ENCODE results near the gene MAP3K10. TPM values are rescaled to one million over a fixed set of nuclear protein-coding genes. Genes with fewer than 3 reads are reported as not detected.
A peak's percentile ranks its signal among the peaks of the same experiment; 100 is the strongest.

MAP3K10 gene
- total and polyA plus RNA-seq, 2 of the 13 experiments (the other 11 are each of a cell fraction or from before 2014, with no cell fraction given): 3.4 to 5.0 TPM

GRCh38 chr19:40190891-40191835 lies at the start of gene MAP3K10 (continued):
- TF ChIP-seq, protein P1, sequence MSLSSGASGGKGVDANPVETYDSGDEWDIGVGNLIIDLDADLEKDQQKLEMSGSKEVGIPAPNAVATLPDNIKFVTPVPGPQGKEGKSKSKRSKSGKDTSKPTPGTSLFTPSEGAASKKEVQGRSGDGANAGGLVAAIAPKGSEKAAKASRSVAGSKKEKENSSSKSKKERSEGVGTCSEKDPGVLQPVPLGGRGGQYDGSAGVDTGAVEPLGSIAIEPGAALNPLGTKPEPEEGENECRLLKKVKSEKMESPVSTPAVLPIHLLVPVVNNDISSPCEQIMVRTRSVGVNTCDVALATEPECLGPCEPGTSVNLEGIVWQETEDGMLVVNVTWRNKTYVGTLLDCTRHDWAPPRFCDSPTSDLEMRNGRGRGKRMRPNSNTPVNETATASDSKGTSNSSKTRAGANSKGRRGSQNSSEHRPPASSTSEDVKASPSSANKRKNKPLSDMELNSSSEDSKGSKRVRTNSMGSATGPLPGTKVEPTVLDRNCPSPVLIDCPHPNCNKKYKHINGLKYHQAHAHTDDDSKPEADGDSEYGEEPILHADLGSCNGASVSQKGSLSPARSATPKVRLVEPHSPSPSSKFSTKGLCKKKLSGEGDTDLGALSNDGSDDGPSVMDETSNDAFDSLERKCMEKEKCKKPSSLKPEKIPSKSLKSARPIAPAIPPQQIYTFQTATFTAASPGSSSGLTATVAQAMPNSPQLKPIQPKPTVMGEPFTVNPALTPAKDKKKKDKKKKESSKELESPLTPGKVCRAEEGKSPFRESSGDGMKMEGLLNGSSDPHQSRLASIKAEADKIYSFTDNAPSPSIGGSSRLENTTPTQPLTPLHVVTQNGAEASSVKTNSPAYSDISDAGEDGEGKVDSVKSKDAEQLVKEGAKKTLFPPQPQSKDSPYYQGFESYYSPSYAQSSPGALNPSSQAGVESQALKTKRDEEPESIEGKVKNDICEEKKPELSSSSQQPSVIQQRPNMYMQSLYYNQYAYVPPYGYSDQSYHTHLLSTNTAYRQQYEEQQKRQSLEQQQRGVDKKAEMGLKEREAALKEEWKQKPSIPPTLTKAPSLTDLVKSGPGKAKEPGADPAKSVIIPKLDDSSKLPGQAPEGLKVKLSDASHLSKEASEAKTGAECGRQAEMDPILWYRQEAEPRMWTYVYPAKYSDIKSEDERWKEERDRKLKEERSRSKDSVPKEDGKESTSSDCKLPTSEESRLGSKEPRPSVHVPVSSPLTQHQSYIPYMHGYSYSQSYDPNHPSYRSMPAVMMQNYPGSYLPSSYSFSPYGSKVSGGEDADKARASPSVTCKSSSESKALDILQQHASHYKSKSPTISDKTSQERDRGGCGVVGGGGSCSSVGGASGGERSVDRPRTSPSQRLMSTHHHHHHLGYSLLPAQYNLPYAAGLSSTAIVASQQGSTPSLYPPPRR (CRISPR knock-in tag; IDR thresholded peaks at IDR 0.05; ENCODE audit: borderline replicate concordance): 0 out of 2 replicates have a peak, but pooled peaks have one; percentile 52
- TF ChIP-seq ZNF605 (CRISPR knock-in tag; IDR thresholded peaks at IDR 0.05) (no peak), GZF1 (CRISPR knock-in tag; IDR thresholded peaks at IDR 0.05) (peak; percentile 62; the same call in 1 of the 2 replicates), REPIN1 (CRISPR knock-in tag; IDR thresholded peaks at IDR 0.05; ENCODE audit: borderline replicate concordance, low read depth) (peak; percentile 29; the same call in 1 of the 2 replicates), HNRNPH1 (optimal IDR thresholded peaks at IDR 0.05; ENCODE audit: low read depth, low read length) (no peak), ARNTL (CRISPR knock-in tag; IDR thresholded peaks at IDR 0.05) (no peak), RXRB (CRISPR knock-in tag; IDR thresholded peaks at IDR 0.05; ENCODE audit: borderline replicate concordance) (no peak; the same call in 1 of the 2 replicates), NCOR1 (IDR thresholded peaks at IDR 0.05; ENCODE audit: borderline replicate concordance, low read length) (no peak), SETDB1 (CRISPR knock-in tag; IDR thresholded peaks at IDR 0.05; ENCODE audit: borderline replicate concordance) (no peak), NBN (conservative IDR thresholded peaks at IDR 0.05) (no peak), CREB1 (IDR thresholded peaks at IDR 0.05) (peak; percentile 53), CREB1 (CRISPR knock-in tag; IDR thresholded peaks at IDR 0.05) (peak; percentile 80), ATAD3A (CRISPR knock-in tag; IDR thresholded peaks at IDR 0.05) (no peak), MAFG (CRISPR knock-in tag; IDR thresholded peaks at IDR 0.05) (no peak), ZMYM3 (CRISPR knock-in tag; IDR thresholded peaks at IDR 0.05) (peak; percentile 75; the same call in 1 of the 2 replicates), PBX2 (CRISPR knock-in tag; IDR thresholded peaks at IDR 0.05) (no peak)
- TF ChIP-seq, protein P2, sequence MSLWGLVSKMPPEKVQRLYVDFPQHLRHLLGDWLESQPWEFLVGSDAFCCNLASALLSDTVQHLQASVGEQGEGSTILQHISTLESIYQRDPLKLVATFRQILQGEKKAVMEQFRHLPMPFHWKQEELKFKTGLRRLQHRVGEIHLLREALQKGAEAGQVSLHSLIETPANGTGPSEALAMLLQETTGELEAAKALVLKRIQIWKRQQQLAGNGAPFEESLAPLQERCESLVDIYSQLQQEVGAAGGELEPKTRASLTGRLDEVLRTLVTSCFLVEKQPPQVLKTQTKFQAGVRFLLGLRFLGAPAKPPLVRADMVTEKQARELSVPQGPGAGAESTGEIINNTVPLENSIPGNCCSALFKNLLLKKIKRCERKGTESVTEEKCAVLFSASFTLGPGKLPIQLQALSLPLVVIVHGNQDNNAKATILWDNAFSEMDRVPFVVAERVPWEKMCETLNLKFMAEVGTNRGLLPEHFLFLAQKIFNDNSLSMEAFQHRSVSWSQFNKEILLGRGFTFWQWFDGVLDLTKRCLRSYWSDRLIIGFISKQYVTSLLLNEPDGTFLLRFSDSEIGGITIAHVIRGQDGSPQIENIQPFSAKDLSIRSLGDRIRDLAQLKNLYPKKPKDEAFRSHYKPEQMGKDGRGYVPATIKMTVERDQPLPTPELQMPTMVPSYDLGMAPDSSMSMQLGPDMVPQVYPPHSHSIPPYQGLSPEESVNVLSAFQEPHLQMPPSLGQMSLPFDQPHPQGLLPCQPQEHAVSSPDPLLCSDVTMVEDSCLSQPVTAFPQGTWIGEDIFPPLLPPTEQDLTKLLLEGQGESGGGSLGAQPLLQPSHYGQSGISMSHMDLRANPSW (CRISPR knock-in tag; IDR thresholded peaks at IDR 0.05; ENCODE audit: borderline replicate concordance): no peak
- TF ChIP-seq, protein P3, sequence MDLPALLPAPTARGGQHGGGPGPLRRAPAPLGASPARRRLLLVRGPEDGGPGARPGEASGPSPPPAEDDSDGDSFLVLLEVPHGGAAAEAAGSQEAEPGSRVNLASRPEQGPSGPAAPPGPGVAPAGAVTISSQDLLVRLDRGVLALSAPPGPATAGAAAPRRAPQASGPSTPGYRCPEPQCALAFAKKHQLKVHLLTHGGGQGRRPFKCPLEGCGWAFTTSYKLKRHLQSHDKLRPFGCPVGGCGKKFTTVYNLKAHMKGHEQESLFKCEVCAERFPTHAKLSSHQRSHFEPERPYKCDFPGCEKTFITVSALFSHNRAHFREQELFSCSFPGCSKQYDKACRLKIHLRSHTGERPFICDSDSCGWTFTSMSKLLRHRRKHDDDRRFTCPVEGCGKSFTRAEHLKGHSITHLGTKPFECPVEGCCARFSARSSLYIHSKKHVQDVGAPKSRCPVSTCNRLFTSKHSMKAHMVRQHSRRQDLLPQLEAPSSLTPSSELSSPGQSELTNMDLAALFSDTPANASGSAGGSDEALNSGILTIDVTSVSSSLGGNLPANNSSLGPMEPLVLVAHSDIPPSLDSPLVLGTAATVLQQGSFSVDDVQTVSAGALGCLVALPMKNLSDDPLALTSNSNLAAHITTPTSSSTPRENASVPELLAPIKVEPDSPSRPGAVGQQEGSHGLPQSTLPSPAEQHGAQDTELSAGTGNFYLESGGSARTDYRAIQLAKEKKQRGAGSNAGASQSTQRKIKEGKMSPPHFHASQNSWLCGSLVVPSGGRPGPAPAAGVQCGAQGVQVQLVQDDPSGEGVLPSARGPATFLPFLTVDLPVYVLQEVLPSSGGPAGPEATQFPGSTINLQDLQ (CRISPR knock-in tag; IDR thresholded peaks at IDR 0.05): no peak

Data from HepG2 (cell line).